Esophagus muscularis mucosa (tissue), 3 donors: ENCODE measurements around the gene B4GALT4.

Experiments
- CTCF ChIP-seq, 3 experiments: fragments of 200-600 bp in 2 of 3; fragments of 450-650 bp in 1 of 3; sonication (generic) in 2 of 3; IDR thresholded peaks; one replicate each; pipeline ENCODE4 v1.5.1; 2017 to 2019; ENCODE audit warnings: antibody characterized with exemption in 3 of 3, mild to moderate bottlenecking in 2 of 3, moderate library complexity in 1 of 3
- POLR2AphosphoS5 ChIP-seq, 2 donors: sonication (generic); formaldehyde crosslinking; IDR thresholded peaks; one replicate each; pipeline ENCODE4 v1.6.1; 2017; ENCODE audit warnings: antibody characterized with exemption in 2 of 2

DNA sequence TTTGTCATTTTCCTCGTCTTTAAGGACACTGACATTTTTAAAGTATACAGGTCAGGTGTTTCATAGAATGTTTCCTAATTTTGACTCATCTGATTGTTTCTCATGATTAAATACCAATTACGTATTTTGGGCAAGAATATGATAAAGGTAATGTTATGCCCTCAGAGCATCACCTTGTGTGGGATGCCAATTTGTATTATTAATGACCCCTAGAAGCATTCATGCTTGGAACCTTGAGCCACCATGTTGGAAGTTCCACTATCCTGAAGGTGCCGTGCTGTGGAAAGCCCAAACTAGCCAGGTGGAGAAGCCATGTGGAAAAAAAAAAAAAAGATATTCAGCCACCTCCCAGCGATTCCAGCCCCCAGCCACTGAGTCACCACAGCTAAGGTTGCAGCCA is 19.1 kb upstream of the B4GALT4 start:
- TF ChIP-seq CTCF (IDR thresholded peaks at IDR 0.05) = no peak
- TF ChIP-seq POLR2AphosphoS5 (IDR thresholded peaks at IDR 0.05) = no peak
